Endometrium (tissue), 2 donors: Measurements from ENCODE around the gene CPM.
"Not testable (repeated sequence)": the region's sequence is repeated elsewhere in the genome, so short reads cannot be mapped to it uniquely, and the experiment has no call there.

Source experiments
- FAIRE-seq: peaks from 2 replicates; lab custom pipeline; 2012; peaks lifted over from hg19 to GRCh38; lab: Jason Lieb, UNC
- donor health status: control.
- donor health status: control.

The CPM gene

DNA sequence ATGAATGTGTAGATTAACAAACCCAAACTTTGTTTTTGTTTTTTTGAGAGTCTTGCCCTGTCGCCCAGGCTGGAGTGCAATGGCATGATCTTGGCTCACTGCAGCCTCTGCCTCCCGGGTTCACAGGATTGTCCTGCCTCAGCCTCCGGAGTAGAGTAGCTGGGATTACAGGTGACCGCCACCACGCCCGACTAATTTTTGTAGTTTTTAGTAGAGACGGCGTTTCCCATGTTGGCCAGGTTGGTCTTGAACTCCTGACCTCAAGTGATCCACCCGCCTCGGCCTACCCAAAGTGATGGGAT, 125.7 kb downstream of the CPM start:
- not testable (repeated sequence) for FAIRE-seq

DNA sequence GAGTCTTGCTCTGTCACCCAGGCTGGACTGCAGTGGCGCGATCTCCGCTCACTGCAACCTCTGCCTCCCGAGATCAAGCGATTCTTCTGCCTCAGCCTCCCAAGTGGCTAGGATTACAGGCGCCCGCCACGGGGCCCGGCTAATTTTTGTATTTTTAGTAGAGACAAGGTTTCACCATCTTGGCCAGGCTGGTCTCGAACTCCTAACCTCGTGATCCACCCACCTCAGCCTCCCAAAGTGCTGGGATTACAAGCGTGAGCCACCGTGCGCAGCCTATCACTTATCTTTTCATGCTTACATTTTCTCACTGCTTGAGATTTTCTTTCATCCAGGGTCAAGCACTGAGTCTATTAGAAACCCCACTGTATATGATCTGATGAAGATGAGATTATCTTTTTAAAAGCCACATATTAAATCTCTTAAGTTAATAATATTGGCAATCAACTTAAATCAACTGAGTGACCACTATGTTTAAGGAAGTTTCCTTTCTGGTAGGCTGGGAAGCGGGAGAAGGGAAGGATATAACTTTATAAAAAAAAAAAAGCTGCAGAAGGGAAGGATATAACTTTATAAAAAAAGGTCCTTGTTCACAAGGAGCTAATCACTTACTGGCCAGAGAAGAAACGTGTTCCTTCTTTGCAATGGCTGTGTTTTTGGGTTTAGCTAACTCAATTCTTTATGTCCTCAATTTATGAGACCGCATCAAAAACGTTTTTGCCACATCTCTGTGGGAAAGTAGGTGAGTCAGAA, 126.3 kb downstream of the CPM start:
- FAIRE-seq = no peak

DNA sequence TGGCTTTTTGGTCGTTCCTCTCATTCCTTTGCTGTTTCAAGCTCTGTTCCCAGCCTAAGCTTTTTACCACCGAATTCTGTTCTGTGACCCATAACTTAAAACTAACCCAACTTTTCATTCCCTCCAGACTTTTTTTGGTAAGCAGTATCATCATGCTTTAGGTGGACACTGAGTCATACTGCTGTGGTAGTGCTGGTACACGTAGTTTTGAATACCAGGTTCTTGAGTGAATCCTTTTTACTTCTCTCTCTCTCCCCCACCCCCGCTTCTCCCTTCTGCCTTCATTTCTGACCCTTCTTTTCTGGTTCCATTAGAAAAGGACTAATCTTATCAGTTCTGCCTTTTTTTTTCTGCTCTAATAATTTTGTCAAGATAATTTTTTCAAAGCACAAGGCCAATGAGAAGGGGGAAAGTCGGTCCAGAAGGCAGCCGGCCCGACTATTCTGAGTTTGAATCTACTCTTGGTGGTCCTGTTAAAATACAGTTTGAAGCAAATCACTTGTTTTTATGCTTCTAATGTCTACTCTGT, 127.3 kb downstream of the CPM start:
- no peak for FAIRE-seq

DNA sequence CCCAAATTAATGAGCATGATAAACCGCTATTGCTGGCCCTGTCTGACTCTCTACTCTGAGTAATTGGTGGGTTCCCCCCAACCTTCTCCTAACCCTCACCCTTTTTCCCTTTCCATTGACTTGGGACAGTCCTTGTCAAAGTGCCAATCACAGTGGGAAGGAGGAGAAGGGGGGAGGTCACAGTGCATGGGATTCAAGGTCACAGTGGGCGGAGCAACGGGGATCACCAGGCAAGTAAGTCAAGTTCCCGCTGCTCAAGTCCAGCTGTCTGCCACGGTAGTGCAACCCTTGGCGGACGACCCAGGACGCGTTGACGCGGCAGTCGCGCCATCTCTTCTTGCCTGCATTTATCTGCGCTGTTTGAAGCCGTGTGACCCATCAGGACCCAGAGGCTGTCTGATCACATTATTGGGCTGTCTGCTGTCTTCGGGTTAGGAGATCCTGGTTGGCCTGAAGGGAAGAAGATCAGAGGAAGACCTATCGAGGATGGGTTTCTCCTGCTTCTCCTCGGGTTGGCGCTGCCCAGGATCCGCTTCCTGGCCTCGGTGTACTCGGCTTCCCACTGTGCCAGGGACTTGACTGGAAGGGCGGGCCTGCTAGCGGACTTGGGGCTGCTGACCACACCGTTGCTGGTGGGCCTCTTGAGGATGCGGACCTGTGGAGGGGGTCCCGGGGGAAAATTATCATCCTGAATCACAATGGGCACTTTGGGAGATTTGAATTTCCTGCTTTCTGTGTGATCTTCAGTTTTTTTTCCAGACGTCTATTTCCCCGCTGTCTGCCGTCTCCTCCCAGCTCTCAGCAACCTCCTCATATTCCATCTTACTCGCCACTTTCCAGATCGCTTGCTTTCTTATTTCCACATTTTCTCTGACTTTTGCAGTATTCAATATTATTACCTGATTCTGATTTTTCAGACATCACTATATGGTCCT, 128.0 kb downstream of the CPM start:
- FAIRE-seq = no peak

DNA sequence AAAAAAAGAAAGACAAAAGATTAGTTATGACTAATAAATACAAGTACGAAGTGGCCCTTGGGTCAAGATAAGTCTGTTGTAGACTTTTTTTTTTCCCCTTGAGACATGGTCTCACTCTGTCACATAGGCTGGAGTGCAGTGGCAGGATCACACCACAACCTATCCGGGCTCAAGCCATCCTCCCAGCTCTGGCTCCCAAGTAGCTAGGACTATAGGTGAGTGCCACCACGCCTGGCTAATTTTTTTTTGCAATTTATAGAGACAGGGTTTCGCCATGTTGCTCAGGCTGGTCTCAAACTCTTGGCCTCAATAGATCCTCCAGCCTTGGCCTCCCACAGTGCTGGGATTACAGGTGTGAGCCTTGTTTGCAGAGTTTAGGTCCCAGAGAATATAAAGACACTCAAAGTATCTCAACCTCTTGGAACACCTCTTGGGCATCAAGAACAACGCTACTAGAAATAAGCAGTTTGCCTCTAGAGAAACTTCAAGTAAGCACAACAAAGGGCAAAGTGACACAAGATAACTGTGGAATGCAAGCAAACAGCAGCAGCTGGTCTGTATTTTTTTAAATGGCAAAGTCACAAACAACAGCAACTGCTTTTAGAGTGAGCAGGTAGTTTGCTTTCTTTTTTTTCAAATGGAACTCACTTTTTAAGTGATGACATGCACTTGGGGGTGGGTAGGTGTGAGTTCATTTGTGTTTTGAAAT, 128.9 kb downstream of the CPM start:
- FAIRE-seq = no peak

DNA sequence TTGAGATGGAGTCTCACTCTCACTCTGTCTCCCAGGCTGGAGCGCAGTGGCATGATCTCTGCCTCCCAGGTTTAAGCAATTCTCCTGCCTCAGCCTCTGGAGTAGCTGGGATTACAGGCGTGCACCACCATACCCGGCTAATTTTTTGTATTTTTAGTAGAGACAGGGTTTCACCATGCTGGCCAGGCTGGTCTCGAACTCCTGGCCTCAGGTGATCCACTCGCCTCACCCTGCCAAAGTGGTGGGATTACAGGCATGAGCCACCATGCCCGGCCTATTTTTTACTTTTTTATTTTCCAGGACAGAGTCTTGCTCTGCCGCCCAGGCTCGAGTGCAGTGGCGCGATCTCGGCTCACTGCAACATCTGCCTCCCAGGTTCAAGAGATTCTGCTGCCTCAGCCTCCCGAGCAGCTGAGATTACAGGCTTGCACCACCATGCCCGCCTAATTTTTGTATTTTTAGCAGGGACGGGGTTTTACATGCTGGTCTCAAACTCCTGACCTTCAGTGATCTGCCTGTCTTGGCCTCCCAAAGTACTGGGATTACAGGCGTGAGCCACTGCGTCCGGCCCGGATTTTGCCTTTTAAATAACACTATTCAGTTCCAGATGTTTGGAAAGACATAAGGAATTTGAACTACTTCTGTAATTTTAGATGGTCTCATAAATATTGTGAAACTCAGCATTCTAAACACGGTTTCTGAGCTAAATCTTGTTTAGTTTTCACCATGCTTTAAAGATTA, 129.9 kb downstream of the CPM start:
- FAIRE-seq = not testable (repeated sequence)

DNA sequence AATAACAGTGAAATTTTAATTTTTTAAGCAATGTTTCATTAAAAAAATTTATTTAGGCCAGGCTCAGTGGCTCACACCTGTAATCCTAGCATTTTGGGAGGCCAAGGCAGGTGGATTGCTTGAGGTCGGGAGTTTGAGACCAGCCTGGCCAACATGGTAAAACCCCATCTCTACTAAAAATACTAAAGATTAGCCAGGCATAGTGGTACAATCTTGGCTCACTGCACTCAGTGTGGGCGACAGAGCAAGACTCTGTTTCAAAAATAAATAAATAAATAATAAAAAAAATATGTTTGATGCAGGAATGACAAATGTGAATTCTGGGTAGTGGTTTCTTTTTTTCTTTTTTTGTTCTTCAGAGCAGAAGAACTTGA, 130.6 kb downstream of the CPM start:
- FAIRE-seq = not testable (repeated sequence)
